Peyer's patch (tissue), 4 donors: Measurements from ENCODE around the gene MSH2.

Source experiments
- POLR2A ChIP-seq, 2 donors: fragments of 450-650 bp; IDR thresholded peaks; one replicate each; pipeline ENCODE4 v1.5.1; 2017; ENCODE audit warnings: antibody characterized with exemption in 2 of 2, mild to moderate bottlenecking in 2 of 2, moderate library complexity in 2 of 2
- TF ChIP-seq, protein P1 (sequence below), 6 experiments: fragments of 450-650 bp in 4 of 6; fragments of 200-600 bp in 2 of 6; sonication (generic) in 1 of 6; IDR thresholded peaks; one replicate each; pipeline ENCODE4 v1.5.1; 2017 to 2019; ENCODE audit warnings: antibody characterized with exemption in 6 of 6, mild to moderate bottlenecking in 3 of 6, moderate library complexity in 1 of 6

- TF ChIP-seq, protein P1, sequence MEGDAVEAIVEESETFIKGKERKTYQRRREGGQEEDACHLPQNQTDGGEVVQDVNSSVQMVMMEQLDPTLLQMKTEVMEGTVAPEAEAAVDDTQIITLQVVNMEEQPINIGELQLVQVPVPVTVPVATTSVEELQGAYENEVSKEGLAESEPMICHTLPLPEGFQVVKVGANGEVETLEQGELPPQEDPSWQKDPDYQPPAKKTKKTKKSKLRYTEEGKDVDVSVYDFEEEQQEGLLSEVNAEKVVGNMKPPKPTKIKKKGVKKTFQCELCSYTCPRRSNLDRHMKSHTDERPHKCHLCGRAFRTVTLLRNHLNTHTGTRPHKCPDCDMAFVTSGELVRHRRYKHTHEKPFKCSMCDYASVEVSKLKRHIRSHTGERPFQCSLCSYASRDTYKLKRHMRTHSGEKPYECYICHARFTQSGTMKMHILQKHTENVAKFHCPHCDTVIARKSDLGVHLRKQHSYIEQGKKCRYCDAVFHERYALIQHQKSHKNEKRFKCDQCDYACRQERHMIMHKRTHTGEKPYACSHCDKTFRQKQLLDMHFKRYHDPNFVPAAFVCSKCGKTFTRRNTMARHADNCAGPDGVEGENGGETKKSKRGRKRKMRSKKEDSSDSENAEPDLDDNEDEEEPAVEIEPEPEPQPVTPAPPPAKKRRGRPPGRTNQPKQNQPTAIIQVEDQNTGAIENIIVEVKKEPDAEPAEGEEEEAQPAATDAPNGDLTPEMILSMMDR (IDR thresholded peaks at IDR 0.05) = no peak
- TF ChIP-seq POLR2A (IDR thresholded peaks at IDR 0.05) = no peak
Observed at GRCh38 chr2:47525167-47525566, 122.2 kb downstream of the MSH2 start.
